Activated CD8-positive, alpha-beta memory T cell treated with anti-CD3 and anti-CD28 coated beads for 1 hour (primary cell): ENCODE measurements around the gene ELOVL6.
"Not testable (repeated sequence)": the region's sequence is repeated elsewhere in the genome, so short reads cannot be mapped to it uniquely, and the experiment has no call there.

Experiments
- DNase-seq, 2 donors: peaks; one replicate each; pipeline ENCODE4 v3.0.0-alpha.2; 2020; ENCODE audit warnings: low read depth in 1 of 2; ENCODE audit errors: extremely low read depth in 1 of 2

The ELOVL6 gene

GRCh38 chr4:110196871-110197528, 1.4 kb downstream of the ELOVL6 start:
- DNase-seq, result peak in 1 of 2 donors; percentile 47

GRCh38 chr4:110196206-110196870, 2.1 kb downstream of the ELOVL6 start:
- peak in 1 of 2 donors; percentile 15 for DNase-seq

GRCh38 chr4:110195561-110196205, 2.7 kb downstream of the ELOVL6 start:
- DNase-seq, result no peak

GRCh38 chr4:110193822-110194761, 4.3 kb downstream of the ELOVL6 start:
- peak; percentile 44 to 55 for DNase-seq

GRCh38 chr4:110193287-110193686, 5.1 kb downstream of the ELOVL6 start:
- DNase-seq, result not testable (repeated sequence)

GRCh38 chr4:110190249-110190648, 8.2 kb downstream of the ELOVL6 start:
- no peak for DNase-seq

GRCh38 chr4:110188113-110188512, 10.3 kb downstream of the ELOVL6 start:
- DNase-seq, result no peak

GRCh38 chr4:110184791-110185155, 13.6 kb downstream of the ELOVL6 start:
- DNase-seq, result no peak

GRCh38 chr4:110184140-110184790, 14.2 kb downstream of the ELOVL6 start:
- DNase-seq, result no peak

GRCh38 chr4:110183643-110184042, 14.8 kb downstream of the ELOVL6 start:
- no peak for DNase-seq

GRCh38 chr4:110183058-110183457, 15.4 kb downstream of the ELOVL6 start:
- DNase-seq, result no peak

GRCh38 chr4:110181890-110182289, 16.5 kb downstream of the ELOVL6 start:
- no peak for DNase-seq

GRCh38 chr4:110175634-110176033, 22.8 kb downstream of the ELOVL6 start:
- DNase-seq, result no peak

GRCh38 chr4:110172972-110173371, 25.4 kb downstream of the ELOVL6 start:
- no peak for DNase-seq

- no peak for DNase-seq
Measured at GRCh38 chr4:110171971-110172370, 26.4 kb downstream of the ELOVL6 start.

GRCh38 chr4:110170861-110171260, 27.6 kb downstream of the ELOVL6 start:
- no peak for DNase-seq

GRCh38 chr4:110165382-110166286, 32.8 kb downstream of the ELOVL6 start:
- peak; percentile 22 to 30 for DNase-seq

- DNase-seq, result no peak
Measured at GRCh38 chr4:110164856-110165255, 33.6 kb downstream of the ELOVL6 start.

GRCh38 chr4:110164251-110164650, 34.2 kb downstream of the ELOVL6 start:
- DNase-seq, result no peak
